Fibroblast of pulmonary artery (primary cell): ENCODE data around the gene TAX1BP3.

Experiments
- DNase-seq: peaks from one replicate; pipeline ENCODE4 v3.0.0-alpha.2; 2010; ENCODE audit warnings: low read depth
- H3K4me3 ChIP-seq: replicated peaks from 2 replicates; pipeline ENCODE4 v1.5.1; 2011; ENCODE audit warnings: low read depth, mild to moderate bottlenecking, control low read depth, low read length, moderate library complexity
- TF ChIP-seq, protein P1 (sequence below): IDR thresholded peaks from 2 replicates; pipeline ENCODE4 v1.5.1; 2011; ENCODE audit warnings: mild to moderate bottlenecking, control low read depth, low read length, inconsistent platforms; ENCODE audit errors: missing control alignments

Gene TAX1BP3

DNA sequence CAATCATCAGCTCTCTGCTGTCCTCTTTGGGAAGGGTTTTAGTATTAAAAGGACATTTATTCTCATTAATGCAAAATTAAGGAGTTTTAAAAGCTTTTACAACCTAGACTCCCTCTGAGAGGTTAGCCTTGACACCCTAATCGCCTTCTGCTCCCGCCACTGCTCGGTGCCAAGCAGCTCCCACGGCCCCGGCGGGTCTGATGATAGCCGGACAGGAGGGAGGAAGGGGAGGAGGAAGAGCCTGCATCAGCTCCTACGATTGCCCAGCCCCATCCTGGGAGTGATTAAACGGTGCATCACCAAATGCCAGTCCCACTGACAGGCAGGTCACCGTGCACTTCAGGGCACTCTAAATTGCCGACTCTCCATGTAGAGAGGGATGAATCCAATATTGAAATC lies 40.6 kb downstream of the TAX1BP3 start:
- no peak overlapping the region for H3K4me3 ChIP-seq
- TF ChIP-seq, protein P1, sequence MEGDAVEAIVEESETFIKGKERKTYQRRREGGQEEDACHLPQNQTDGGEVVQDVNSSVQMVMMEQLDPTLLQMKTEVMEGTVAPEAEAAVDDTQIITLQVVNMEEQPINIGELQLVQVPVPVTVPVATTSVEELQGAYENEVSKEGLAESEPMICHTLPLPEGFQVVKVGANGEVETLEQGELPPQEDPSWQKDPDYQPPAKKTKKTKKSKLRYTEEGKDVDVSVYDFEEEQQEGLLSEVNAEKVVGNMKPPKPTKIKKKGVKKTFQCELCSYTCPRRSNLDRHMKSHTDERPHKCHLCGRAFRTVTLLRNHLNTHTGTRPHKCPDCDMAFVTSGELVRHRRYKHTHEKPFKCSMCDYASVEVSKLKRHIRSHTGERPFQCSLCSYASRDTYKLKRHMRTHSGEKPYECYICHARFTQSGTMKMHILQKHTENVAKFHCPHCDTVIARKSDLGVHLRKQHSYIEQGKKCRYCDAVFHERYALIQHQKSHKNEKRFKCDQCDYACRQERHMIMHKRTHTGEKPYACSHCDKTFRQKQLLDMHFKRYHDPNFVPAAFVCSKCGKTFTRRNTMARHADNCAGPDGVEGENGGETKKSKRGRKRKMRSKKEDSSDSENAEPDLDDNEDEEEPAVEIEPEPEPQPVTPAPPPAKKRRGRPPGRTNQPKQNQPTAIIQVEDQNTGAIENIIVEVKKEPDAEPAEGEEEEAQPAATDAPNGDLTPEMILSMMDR: no peak
- DNase-seq: no peak

DNA sequence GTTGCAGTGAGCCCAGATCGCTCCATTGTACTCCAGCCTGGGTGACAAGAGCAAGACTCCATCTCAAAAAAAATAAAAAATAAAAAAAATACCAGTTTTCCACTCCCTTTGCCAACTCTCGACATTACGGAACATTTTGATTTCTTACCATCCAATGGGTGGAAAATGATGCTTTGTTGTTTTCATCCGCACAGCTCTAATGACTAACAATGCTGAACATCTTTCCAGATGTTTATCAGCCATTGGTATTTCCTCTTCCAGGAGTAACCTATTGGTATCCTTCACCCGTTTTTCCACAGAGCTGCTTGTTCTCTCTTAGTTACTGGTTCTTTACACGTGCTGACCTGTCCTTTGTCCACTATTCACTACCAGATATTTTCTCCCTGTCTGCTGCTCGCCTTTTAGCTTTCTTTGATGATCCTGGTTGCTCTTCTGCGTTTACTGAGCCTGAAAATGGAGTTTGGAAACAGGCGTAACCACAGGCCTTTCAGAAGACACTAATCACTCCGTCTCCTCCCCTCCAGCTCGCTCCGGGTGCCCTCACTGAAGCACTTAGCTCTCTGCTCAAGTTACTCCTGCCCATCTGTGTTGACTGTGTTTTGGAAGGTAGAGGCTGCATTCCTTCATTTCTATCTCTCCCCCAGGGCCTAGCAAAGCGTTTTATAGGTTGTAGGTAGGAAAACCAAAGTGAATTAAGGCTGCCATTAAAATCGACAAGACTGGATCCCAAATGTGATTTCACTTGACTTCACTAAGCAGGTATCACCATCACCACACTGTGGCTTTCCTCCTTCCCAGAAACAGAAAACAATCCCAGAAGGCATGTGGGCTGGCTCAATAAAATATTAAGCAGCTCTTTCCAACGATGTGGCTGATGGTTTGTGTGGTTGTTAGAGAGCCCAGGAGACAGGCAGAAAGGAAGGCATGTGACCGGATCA lies 41.3 kb downstream of the TAX1BP3 start:
- H3K4me3 ChIP-seq: no peak overlapping the region
- TF ChIP-seq, protein P1: no peak
- no peak for DNase-seq

DNA sequence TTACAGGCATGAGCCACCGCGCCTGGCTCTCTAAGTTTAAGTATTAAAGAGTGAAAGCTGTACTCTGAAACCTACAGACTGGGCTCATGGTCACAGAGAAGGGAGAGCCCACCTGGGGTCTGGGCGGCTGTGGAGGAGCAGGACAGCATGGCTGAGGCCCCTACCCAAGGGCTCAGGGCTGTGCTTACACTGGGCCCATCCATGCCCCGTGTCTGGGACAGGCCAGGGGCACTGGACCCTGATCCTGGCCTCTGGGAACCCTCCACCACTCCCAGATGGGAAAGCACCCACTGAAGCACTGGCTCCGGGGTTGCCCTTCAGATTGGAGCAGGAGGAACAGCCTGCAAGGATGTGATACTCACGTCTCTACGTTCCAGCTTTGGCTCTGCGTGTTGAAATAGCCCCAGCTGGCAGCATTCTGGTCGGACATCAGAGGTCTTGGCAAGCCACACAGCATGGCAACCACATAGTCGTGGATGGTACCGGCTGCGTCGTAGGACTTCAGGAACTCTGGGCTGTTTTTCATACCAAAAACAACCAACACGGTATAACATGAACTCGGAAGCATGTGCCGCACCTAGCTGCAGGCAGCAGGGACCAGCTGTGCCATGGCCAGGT lies 45.3 kb downstream of the TAX1BP3 start:
- no peak for DNase-seq
- H3K4me3 ChIP-seq: no peak overlapping the region
- TF ChIP-seq, protein P1: no peak

DNA sequence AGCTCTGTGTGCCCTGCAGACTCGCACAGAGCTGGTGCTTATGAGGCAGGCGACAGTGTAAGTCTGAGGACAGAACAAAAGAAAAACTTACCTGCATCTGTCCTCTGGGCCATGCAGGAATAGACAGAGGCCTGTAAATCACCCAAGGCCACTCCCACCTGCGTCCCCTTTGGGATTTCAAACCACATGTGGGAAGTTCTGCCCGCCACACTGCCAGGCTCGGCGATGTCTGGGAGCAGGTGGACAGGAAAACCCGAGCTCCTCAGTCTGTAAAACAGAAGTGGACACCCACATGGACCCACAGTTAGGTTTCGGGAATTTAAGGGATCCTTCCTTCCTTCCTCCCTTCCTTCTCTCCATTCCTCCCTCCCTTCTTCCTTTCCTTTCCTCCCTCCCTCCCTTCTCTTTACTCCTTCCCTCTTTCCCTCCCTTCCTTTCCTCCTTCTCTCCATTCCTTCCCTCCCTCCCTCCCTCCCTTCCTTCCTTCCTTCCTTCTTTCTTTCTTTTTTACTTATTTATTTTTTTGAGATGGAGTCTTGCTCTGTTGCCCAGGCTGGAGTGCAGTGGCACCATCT lies 47.1 kb downstream of the TAX1BP3 start:
- TF ChIP-seq, protein P1: no peak
- DNase-seq: no peak
- H3K4me3 ChIP-seq: no peak overlapping the region

DNA sequence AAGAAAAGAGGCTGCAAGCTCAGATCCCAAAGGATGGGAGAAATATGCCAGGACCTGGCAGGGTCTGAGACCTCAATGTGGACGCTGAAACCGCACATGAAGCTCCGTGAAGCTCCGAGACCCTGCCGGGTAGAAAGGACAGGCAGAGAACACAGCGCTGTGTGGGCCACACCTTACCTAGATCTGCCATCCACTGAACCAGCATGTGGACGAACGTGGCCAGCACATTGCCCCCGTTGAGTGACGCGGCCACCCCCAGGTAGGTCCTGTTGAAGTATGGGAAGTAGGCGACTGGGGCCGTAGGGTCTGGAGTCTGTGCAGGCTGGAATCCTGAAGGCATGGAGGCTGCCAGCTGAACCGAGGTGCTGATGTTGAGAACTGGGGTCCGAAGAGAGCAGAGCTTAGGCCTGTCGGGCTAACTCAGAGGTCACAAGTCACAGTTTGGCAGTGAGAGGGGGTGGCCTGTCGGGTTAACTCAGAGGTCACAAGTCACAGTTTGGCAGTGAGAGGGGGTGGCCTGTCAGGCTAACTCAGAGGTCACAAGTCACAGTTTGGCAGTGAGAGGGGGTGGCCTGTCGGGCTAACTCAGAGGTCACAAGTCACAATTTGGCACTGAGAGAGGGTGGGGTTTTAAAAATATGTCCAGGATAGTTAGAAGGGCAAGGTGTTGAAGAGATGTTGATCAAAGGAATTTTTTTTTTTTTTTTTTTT lies 53.1 kb downstream of the TAX1BP3 start:
- no peak overlapping the region for H3K4me3 ChIP-seq
- no peak for DNase-seq

DNA sequence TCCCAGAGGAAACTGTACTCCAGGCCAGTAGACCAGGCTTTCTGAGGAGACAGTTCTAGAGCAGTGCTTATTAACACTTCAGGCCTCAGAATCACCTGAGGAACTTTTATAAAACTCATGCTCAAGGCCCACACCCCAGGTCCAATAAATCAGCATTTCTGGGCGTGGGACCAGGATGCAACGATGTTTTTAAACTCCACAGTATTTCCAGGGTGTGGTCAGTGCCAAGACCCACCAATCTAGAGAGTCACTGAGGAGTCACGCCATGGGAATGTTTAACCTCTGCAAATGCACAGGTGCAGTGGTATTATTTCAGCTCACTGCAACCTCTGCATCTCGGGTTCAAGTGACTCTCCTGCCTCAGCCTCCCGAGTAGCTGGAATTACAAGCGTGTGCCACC lies 55.3 kb downstream of the TAX1BP3 start:
- no peak overlapping the region for H3K4me3 ChIP-seq
- TF ChIP-seq, protein P1: no peak
- DNase-seq: no peak

More for the DNA sequence above, 53.1 kb downstream of the TAX1BP3 start:
- TF ChIP-seq, protein P1: no peak
